ENCODE data around the gene RPTN.

DNA sequence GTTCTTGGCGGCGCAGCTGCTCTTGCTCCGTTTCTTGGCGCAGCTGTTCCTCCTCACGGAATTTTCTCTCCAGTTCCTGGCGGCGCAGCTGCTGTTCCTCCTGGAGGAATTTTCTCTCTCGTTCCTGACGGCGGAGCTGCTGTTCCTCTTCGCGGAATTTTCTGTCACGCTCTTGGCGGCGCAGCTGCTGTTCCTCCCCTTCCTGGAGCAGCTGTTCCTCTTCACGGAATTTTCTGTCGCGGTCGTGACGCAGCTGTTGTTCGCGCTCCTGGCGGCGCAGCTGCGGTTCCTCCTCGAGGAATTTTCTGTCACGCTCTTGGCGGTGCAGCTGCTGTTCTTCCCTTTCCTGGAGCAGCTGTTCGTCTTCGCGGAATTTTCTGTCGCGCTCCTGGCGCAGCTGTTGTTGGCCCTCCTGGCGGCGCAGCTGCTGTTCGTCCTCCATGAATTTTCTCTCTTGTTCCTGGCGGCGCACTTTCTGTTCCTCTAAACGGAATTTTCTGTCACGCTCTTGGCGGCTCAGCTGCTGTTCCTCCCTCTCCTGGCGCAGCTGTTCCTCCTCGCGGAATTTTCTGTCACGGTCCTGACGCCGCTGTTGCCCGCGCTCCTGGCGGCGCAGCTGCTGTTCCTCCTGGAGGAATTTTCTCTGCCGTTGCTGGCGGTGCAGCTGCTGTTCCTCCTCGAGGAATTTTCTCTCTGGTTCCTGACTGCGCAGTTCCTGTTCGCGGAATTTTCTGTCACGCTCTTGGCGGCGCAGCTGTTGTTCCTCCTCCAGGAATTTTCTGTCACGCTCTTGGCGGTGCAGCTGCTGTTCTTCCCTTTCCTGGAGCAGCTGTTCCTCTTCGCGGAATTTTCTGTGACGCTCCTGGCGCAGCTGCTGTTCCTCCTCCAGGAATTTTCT is 50.8 kb downstream of the RPTN start:
- TF ChIP-seq, protein P1, sequence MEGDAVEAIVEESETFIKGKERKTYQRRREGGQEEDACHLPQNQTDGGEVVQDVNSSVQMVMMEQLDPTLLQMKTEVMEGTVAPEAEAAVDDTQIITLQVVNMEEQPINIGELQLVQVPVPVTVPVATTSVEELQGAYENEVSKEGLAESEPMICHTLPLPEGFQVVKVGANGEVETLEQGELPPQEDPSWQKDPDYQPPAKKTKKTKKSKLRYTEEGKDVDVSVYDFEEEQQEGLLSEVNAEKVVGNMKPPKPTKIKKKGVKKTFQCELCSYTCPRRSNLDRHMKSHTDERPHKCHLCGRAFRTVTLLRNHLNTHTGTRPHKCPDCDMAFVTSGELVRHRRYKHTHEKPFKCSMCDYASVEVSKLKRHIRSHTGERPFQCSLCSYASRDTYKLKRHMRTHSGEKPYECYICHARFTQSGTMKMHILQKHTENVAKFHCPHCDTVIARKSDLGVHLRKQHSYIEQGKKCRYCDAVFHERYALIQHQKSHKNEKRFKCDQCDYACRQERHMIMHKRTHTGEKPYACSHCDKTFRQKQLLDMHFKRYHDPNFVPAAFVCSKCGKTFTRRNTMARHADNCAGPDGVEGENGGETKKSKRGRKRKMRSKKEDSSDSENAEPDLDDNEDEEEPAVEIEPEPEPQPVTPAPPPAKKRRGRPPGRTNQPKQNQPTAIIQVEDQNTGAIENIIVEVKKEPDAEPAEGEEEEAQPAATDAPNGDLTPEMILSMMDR (IDR thresholded peaks at IDR 0.05): no peak
- no peak for TF ChIP-seq ZFX (IDR thresholded peaks at IDR 0.05; ENCODE audit: borderline replicate concordance)

Measured in 22Rv1 (cell line).